ENCODE measurements around the gene SUGP1.

The SUGP1 gene

DNA sequence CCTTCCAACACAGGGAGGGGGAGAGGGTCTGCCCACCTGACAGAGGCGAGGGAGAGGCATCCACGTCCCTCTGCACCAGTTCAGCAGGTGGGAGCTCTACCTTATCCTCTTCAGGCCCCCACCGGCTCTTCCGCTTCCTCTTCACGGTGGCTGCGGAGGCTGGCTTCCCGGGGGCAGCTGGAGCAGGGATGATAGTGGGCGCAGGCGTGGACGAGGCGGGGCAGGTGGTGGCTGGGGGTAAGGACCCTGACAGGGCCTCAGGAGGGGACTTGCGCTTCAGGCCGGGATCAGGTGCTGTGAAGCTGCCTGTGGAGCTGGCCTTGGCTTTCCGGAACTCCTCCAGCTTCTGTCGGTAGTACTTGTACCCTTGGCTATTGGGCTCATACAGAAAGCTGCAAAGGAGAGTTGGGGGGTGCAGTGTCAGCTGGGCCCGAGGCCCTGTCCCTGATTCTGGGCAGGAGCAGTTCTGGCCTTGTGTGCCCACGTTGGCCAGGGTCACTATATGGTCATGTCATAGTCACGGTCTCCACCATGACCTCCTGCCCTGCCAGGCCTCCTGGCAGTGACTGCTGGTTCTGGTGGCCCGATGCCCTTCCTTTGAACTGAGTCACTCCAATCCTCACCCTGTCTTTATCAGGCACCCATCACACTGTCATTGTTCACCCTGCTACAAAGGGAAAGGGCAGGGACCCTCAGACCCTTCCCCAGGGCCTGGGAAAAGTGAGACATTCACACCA is 23.2 kb downstream of the SUGP1 start:
- DNase-seq, result no peak

- no peak for DNase-seq
Observed at GRCh38 chr19:19294914-19295313, 25.4 kb downstream of the SUGP1 start.

GRCh38 chr19:19292607-19293006 is 27.7 kb downstream of the SUGP1 start:
- DNase-seq, result no peak

GRCh38 chr19:19285686-19286085 is 34.6 kb downstream of the SUGP1 start:
- no peak for DNase-seq

GRCh38 chr19:19280561-19280960 is 39.7 kb downstream of the SUGP1 start:
- no peak for DNase-seq

DNA sequence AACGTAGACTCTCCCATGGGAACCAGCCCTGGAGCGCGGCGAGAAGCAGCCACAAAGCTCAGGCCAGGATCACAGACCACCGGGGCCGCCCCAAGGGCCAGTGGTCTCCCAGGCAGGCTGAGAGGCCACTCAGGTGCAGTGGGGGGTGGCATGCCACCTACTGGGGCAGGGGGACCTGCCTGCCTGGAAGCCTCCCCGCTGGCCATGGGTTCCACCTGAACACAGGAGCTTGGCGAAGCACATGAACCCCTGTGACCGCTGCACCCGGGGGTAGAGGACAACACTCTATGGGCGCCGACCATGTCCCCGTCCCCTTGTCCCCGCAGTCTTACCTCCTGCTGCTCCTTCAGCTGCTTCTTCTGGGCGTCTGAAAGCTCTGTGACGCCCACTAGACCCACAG is 40.5 kb downstream of the SUGP1 start:
- no peak for DNase-seq

GRCh38 chr19:19279062-19279612 is 41.2 kb downstream of the SUGP1 start:
- DNase-seq, result no peak

DNA sequence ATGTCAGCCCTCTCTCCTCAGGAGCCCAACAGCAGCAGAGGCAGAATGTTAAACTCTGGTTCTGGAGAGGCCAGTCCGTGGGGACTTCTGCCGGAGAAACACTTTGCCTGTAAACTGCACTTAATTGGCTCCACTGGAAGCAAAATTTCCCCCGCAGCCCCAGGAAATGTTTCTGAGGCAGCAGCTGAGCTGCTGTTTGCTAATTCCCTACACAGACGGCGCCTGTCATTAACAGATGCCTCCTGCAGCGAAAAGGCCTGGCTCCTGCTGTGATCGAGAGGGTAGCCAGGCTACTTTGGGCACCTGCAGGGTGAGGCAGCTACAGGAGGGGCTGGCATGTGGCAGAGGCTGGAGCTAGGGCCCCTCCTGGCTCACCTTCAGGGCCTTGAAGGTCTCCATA is 42.0 kb downstream of the SUGP1 start:
- no peak for DNase-seq

GRCh38 chr19:19276851-19277250 is 43.5 kb downstream of the SUGP1 start:
- DNase-seq, result no peak

DNA sequence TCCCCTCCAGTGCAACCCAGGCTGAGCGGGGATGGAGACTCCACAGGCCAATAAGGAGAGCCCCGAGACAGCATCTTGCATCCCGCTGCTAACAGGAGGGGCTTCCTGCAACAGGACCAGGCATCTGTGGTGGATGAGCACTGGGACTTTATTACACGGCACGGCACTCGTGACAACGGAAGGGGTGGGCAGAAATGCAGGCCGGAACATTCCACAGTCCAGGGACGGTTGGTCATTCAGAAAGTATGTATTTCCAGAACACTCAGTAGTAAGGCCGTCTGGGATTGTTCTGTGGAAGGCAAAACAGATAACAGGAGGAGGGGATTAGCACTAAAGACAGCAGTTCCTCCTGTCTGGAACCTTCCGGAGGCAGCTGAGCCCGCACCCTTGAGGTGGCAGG is 43.9 kb downstream of the SUGP1 start:
- DNase-seq, result no peak

DNA sequence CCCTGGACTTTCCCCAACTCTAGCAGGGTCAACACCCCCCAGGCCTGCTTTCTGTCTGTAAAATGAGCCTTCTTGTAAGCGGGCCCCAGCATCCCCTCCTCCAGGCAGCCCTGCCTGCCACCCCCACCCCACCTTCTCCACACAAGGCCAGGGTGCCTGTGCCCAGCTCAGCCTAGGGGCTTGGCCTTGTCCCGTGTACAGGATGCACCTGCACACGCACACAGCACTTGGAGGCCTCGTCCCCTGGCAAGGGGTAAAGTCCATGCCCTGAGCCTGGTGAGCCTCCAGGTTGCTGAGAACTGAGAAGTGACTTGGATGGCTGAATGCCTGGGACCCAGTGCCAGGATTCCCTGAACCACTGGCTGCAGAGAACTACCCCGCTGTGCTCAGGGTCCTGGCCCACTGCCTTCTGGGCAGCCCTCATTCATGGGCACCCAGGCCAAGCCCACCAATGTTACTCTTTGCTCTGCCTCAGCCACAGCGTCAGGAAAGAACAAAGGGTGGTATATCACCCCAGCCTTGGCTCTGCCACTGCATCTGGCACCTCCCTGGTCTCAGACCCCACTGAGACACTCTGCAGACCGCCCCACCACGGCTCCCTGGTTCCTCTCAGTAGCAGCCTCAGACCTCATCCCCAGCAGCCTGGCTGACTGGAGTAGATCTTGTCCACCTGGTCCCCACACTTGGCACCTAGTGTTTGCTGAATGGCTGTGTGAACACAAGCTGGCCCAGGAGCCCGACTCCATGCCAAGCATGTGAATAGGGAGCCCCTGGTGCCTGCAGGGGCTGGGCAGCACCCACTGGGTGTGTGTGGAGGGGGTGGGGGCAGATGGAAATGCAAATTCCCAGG is 45.4 kb downstream of the SUGP1 start:
- DNase-seq, result no peak

- DNase-seq, result no peak
Observed at GRCh38 chr19:19274146-19274545, 46.2 kb downstream of the SUGP1 start.

GRCh38 chr19:19271828-19272599 is 48.3 kb downstream of the SUGP1 start:
- no peak for DNase-seq

- no peak for DNase-seq
Observed at GRCh38 chr19:19270749-19271571, 49.3 kb downstream of the SUGP1 start.

DNA sequence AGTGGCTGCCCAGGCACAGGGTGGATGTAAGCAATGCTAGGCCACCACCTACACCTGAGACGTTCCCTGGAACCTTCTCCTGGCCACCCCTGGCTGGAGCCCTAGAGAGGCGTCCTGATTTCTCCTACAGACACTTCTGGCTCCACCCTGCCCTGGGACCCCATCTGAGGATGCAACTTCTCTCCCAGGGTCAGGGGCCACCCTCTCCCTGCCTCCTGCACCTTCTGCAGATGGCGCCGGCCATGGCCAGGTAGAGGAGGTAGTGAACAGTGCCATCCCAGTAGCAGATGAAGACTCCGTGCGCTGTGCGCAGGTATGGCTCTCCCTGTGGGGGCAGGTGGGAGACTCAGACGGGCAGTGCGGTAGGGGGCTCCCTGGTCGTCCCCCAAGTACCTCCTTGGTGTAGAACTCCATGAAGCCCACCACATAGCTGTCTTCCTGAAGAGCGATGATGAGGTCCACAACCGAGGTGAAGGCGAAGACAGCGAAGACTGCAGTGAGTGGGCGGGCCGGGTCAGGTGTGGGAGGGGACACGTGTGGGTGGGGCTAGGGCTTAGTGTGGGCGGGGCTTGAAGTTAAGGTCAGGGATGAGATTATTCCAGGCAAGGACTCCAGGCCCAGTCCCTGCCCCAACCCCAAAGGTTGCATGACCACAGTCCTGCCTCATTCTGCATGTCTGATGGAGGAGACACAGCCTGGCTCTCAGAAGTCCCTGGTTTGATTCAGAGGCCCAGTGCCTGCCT is 50.2 kb downstream of the SUGP1 start:
- DNase-seq, result no peak

DNA sequence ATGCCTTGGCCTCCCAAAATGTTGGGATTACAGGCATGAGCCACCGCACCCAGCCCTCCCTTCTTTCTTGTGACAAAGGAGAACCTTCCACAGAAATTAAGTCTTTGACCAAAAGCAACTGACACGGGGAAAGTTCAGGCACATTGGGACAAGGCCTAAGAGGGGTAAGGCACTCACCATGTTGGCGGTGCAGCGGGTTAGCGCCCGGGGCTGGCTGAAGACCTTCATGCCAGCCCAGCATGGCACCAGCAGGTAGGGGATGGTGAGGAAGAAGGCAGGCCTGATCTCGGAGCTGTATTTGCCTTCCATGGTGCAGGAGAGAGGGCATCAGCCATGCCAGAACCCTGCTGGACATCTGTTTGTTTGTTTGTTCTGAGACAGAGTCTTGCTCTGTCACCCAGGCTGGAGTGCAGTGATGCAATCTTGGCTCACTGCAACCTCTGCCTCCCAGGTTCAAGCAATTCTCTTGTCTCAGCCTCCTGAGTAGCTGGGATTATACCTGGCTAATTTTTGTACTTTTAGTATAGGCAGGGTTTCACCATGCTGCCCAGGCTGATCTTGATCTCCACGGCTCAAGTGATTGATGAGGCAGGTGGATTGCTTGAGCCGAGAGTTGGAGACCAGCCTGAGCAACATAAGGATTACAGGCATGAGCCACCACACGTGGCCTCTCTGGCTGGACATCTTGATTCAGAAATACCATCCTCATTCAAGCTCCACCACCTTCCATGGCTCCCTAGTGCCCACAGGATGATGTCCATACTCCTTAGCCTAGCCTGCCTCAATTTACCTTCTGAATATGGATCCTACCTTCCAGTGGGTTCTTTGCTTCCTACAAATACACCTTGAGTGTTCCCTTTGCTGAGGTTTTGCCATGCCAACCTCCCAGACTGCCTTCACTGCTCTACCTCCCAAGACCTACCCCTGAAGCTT is 51.6 kb downstream of the SUGP1 start:
- DNase-seq, result no peak

- DNase-seq, result no peak
Observed at GRCh38 chr19:19267305-19267704, 53.0 kb downstream of the SUGP1 start.

DNA sequence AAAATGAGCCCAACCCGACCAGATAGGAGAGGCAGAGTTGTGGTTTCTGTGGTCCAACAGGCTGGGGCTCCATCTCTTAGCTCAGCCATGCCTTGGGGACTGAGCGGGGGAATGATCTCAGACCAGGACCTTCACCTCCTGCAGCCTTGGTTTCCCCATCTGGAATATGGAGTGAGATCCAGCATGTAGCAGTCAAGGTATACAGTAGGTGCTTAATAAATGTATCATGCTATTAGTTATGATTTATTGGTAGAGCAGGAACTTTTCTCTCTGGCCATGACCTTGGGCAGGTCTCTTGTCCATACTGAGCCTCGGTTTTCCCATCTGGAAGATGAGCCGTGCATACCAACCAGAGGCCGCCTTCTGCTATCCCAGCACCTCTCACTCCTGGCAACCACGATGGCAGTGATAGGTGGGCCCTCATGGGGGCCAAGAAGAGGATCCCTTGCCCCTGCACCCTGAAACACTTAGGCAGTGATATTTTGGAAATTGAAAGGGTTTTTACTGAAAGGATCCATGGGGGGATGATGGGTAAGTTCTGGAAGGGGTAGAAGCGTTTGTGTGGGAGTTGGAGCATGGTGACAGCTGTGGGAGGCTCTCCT is 56.3 kb downstream of the SUGP1 start:
- DNase-seq, result no peak

DNA sequence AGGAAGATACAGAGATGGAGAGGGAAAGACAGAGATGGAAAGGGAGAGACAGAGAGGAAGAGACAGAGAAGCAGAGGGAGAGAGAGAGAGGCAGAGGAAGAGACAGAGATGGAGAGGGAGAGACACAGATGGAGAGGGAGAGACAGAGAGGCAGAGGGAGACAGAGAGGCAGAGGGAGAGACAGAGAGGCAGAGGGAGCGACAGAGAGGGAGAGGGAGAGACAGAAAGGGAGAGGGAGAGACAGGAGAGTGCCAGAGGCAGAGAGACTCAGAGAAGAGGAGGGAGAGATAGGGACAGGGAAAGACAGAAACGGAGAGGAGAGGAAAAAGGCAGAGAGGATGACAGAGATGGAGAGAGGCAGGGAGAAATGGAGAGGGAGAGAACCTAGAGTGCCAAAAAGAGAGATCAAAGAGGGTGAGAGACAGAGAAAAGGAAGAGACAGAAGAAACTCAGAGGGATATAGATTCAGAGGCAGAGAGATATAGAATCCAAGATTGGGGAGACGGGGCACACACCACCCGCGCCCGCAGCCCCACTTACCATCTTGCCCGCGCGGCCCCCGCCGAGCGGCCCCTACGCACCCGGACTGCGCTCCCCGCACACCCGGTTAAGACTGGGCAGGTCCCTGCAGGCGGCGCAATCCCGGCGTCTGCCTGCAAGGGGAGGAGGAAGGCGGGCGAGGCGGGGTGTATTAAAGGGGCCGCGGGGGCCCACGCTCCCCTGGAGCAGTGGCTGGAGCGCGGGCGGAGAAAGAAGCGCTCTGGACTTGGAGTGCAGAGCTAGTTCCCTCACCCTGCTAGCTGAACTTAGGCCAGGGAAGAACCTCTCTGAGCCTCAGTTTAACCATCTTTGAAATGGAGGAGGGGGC is 57.9 kb downstream of the SUGP1 start:
- no peak for DNase-seq
